ENCODE measurements around the gene UPF1.

UPF1 gene

DNA sequence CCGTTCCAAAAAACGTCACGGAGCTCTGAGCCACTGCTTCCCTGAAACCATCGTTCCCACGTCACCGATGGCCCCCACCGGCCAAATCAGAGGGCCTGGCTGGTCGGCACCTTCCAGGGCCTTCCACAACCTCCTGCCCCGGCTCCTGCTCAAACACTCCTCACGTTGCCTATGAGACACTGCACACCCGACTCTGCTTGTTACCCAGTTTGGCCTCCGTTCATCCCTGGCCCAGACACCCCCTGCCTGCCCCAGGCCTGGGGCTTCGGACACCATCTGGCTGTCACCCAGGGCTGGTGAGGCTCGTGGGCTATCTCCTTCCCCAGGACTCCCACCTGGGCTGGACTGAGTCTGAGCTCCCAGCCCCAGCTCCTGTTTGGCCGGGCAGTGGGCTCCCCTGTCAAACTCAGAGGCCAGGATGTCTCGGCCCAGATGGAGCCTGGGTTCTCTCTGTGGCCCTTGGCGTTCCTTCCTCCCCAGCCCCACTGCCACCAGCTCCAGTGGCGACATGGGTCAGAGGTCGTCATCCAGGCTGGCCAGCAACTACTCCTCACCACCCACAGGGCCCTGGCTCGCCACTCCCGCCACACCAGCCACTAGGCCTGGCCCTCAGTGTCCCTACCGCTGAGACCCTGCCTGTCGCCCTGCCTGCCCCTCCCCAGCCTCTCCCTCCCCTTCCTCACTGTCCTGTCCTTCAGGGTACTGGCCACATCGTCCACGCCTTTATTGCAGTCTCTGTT, 46.5 kb downstream of the UPF1 start:
- no peak for DNase-seq

DNA sequence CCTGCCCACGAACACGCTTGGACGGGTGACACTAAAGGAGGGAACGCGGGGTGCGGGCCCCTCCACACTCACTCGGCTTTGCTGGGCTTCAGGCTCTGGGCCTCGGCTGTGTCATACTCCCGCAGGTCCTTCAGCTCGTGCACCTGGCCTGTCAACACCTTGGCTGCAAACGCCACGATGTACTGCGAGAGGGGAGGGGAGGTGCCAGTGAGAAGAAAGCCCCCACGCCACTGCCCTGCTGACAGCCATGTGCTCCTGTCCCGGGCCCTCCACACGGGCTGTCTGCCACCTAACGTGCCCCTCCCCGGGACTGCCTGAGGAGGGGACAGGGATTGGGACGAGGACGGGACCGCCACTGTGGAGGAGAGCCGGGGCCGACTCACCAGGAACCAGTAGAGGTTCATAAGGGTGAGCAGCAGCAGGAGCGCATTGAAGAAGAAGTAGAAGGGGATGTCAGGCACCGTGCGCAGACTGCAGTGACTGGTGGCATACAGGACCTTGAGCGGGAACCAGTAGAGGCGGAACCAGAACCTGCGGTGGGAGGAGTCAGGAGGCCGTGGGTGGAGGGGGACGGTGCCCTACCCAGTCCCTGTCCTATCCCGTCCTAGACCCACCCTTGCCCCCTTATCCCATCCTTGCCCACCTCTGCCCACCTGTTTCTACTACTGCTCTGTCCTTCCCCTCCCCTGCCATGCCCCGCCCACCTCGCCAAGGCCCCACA, 47.3 kb downstream of the UPF1 start:
- no peak for DNase-seq

DNA sequence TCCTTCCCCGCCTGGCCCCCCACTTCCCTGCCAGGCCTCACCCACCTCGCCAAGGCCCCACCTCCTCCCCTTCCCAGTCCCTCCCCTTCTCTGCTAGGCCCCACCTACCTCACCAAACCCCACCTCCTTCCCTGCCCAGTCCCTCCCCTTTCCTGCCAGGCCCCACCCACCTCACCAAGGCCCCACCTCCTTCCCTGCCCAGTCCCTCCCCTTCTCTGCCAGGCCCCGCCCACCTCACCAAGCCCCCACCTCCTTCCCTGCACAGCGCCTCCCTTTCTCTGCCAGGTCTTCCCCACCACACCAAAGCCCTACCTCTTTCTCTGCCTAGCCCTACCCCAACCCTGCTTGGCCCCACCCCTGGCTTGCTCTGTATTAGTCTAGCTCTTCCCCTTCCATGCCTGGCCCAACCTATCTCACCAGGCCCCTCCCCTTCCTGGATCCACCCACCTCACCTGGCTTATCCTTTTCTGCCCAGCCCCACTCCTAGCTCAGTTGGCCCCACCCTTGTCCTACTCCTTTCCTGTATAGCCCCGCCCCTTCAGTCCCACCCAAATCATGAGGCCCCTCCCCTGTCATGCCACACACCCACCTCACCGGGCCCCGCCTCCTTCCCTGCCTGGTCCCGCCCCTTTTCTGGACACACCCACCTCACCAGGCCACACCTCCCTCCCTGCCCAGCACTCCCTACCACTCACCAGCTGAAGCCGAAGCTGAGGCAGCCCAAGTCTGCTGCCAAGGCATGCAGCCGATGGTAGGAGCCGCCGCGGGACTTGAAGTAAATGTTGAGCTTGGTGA, 48.0 kb downstream of the UPF1 start:
- DNase-seq: peak; percentile 75

DNA sequence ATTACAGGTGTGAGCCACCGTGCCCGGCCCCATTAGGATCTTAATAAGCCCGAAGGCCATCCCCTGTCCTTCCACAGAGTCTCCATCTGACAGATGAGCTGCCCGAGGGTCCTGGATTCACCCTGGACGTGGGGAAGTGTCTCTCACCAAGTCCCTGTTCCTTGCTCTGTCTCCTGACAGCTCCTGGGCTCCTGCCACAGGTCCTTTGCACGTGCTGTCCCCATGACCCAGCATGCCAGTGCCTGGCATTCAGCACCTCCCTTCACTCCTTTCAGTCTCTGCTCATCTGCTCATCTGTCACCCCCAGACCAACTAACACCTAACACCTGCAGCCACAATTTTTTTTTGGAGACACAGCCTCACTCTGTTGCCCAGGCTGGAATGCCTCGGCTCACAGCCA, 49.7 kb downstream of the UPF1 start:
- no peak for DNase-seq

DNA sequence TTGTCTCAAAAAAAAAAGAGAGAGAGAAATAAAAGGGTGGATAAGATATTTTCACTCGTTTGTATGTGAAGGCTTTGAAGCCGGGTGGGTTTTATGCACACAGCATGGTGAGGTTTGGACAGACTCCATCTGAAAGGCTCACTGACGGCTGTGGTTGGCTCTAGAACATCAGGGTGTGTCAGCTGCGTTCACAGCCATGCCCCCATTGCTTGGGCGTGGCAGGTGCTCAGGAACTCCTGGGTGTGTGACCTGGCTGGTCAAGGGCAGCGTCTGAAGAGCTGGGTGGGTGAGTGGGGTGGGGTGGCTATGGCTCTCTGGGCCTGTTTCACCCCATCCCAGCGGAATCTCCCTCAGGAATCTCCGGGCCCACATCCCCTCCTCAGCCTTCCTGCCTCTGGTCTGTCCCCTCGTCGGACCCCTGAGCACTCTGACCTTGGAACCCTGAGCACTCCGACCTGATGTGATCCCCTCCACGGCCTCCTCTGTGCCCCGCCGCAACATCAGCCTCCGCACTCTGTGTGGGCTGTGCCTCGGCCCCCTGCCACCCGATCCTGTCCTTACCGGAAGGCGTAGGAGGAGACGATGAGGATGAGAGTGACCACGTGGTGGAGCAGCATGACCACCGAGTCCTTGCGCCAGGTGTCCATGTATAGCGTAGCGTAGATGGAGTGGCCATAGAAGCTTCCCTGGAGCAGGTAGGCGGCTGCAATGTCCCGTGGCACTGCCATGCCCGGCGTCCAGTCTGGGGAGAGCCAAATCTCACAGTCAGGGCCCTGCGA, 52.0 kb downstream of the UPF1 start:
- DNase-seq: no peak

DNA sequence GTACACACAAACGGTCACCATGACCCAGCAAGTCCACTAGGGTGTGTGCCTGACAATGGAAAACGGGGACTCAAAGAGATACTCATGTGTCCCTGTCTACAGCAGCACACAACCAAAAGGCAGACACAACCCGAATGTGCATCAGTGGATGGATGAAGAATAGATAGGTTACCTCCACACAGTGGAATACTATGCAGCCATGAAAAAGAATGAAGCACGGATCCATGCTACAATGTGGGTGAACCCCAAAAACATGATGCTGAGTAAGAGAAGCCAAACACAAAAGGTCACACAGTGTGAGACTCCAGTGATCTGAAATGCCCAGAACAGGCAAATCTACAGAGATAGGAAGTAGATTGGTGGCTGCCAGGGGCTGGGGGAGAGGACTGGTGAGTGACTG, 55.2 kb downstream of the UPF1 start:
- DNase-seq: no peak

DNA sequence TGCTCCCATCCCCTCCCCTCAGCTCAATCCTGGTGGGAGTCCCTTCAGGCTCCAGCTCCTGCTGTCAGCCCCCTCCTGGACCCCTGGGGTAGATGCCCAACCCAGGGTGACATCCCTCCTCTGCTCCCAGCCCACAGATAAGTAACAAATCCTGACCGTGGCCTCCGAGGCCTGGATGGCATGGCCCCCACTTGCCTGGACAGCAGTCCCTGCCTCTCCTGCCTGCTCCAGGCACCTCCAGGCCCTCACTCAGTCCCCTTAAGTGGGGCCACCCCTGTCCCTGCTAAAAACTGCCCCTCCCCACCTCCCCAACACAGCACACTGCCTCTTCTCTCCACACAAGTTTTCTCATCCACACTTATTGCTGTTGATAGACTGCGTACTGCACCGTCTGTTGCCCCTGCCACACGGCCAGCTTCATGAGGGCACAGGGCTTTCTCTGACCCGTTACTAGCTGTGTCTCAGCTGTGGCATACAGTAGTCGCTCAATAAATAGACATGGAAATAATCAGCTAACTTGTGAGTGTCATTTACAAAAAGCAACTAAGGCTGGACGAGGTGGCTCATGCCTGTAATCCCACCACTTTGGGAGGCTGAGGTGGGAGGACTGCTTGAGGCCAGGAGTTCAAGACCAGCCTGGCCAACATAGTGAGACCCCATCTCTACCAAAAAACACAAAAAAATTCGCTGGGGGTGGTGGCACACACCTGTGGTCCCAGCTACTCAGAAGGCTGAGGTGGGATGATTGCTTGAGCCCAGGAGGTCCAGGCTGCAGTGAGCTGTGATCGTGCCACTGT, 58.4 kb downstream of the UPF1 start:
- DNase-seq: no peak

DNA sequence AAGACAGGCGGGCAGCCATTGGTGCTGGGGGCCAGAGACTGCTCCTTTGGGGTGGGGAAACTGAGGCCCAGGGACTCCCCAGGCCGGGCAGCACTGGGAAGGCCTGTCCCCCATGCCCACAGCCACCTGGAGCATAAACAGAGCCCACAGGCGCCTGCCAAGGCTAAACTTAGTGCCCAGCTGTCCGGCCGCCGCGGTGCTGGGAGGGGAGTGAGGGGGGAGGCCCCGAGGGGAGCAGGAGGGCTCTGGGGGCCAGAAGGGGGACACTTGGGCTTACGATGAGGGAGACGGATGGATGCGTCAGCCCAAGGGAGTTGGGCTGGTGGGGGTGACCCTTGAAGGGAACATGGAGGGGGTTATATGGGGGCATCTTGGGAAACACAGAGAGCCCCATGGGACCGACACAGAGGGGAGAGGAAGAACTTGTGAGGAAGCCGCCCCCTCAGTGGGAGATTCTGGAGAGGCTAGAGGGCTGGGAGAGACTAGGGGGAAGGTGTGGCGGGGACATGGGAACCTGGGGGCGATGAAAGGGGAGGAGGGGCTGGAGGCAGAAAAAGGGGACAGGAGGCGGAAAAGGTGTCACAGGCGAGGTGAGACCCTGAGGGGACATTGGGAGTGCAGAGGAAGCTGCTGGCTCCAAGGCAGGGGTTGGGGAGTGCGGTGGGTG, 62.0 kb downstream of the UPF1 start:
- DNase-seq: no peak

DNA sequence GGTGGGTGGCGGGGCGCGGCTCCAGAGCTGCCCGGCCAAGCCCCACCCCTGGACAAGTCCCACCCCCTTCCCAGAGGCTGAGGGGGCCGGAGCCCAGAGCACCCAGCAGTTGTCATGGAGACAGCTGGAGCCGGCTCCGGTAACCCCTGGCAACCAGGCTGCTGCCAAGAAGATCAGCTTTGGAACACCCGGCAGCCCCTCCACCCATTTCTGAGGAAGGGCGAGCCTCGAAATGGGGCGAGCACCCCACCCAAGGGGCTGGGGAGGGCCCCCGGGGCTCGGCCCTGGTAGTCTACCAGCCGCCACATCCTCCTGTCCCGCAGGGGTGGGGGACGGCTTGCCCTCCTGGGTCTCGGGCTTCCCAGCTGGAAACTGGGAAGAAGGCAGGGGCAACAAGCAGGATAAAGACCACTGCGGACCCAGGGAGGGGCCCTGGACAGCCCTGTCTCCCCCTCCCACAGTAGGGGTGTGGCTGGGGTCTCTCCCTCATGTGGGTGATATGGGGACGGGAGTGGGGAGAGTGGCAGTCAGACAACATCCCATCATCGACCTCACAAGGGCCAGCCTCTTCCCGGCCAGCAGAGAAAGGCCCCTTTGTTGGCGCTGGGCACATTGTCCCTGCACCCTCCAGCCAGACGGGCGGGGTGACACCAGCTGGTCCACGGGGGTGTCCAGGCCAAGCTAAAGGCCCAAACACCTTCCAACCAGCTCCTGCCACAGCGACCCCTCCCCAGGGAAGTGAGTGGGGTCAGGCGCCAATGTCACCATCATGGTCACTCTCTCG, 62.7 kb downstream of the UPF1 start:
- no peak for DNase-seq

DNA sequence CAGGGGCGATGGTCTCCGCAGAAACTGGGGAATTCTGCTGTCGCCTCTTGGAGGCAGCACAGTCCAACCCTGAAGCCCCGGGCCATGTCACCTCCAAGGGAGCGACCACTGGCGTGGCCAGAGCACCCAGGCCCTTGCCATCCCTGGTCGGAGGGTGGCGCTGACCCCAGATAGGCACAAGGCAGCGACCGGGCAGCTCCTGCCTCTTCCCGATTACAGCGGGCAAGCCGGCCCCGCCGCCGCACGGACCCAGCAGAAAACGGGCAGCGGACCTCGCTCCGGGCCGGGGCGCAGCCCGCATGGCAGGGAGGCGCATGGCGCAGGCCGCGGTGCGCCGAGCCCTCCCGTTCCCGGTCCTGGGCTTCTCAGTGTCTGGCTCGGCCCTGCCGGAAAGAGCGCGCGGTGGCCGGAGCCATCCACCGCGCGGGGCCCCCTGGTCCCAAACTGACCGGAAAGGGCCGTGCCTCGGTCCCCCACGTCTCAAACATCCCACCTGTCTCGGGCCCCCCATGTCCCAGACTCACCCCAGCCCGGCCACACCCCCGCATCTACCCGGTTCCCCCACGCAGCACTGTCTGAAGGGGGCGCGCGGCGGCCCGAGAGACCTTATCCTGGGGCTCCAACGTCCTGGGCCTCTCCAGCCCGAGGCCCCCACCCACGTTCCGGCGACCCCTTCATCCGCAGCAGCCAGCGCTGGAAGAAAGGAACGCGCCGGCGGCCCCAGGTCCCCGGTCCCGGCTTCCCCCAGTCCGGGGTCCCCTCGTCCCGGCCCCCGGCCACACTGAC, 63.5 kb downstream of the UPF1 start:
- DNase-seq: no peak

DNA sequence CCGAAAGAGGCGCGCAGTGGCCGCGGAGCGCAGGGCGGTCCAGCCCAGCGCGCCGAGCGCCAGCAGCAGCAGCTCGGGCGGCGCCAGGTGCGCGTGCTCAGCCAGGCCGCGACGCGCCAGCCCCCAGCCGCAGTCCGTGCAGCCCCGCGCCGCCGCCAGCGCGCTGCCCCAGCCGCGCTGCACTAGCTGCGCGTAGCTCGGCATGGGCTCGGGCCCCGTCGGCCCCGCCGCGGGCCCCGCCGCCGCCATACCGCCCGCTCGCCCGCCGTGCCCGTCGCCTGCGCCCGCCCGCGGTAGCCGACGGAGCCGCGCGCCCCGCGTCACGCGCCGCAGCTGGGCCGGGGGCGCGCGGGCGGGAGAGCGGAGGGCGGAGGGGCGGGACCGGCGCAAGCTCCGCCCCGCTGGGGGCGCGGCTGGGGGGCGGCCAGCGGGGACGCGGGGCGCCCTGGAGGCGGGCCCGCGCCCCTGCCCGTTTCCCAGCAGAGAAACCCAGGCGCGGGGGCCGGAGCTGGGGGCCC, 64.1 kb downstream of the UPF1 start, which contains the start of gene CERS1:
TSS of gene CERS1 (minus strand) at position 335 of the 518 bp plus-strand sequence. CDS start at position 249, 86 bp downstream.
- DNase-seq: no peak

DNA sequence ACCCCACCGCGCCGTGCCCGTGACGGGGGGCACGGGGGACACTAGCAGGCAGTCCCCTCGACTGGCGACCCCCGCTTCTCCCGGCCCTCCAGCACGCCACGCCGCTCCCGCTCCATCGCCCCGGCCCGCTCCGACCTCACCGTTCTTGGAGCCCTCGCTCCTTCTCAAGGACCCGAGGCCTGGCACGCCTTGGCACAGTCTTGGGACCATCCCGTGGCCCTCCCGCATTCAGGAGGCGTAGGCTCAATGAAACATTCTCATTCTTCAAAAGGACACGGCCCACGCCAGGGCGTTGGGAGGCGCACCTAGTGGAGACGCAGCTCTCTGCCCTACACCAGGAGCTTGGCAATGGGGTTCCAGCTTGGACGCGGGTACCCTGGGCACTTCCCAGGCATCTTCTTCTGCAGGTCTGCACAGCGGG, 64.7 kb downstream of the UPF1 start:
- DNase-seq: no peak

DNA sequence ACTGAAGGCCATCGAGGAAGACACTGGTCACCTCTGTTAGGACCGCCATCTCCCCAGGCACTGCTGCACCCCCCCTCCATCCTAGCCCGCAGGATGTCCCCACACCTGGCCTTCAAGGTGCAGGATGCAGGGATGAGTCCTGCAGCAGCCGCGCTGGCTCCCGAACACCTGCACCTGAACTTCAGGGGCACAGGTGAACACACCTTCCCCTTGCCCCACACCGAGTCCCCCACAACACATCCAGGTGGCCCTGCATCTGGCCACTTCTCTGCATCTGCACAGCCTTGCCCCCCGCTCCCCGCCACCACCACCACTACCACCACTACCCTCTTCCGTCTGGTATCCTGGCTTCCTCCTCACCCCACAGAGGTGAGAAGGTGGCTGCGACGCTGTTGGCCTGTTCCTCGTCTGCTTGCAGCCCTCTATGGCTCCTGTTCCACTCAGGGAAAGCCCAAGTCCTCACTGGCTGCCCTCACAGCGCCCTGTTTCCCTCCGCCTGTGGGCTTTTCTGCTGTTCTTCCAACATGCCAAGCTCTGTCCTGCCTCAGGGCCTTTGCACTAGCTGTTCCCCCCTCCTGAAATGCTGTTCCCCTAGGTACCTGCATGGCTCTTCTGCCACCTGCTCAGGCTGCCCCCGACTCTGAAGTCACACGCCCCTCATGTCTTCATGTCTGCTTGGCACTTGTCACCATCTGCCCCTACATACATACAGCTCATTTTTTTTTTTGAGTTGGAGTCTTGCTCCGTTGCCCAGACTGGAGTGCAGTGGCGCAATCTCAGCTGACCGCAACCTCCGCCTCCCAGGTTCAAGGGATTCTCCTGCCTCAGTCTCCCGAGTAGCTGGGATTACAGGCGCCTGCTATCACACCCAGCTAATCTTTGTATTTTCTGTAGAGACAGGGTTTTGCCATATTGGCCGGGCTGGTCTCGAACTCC, 65.6 kb downstream of the UPF1 start:
- DNase-seq: no peak

DNA sequence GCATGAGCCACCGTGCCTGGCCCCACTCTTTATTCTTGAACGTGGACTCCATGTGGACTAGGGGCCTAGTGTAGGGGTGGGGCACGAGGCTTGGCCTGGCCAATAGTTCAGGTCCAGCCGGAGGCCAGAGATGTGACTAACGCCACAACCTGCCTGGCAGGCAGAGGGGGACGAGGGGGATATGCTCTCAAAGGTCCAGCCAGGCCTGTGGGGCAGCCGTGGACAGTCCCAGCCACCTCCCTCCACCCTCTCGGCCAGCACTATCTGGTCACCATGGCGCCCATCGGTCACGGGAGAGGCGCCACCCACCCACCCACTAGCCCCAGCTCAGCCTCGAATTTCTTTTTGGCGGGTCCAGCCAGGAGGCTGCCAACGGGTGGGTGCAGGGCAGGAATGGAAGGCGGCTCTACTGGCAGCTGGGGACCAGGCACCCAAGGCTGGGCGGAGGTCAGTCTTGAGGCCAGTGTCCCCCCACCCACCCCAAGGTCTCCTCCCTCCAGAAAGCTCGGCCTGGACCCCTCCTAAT, 66.4 kb downstream of the UPF1 start:
- no peak for DNase-seq

DNA sequence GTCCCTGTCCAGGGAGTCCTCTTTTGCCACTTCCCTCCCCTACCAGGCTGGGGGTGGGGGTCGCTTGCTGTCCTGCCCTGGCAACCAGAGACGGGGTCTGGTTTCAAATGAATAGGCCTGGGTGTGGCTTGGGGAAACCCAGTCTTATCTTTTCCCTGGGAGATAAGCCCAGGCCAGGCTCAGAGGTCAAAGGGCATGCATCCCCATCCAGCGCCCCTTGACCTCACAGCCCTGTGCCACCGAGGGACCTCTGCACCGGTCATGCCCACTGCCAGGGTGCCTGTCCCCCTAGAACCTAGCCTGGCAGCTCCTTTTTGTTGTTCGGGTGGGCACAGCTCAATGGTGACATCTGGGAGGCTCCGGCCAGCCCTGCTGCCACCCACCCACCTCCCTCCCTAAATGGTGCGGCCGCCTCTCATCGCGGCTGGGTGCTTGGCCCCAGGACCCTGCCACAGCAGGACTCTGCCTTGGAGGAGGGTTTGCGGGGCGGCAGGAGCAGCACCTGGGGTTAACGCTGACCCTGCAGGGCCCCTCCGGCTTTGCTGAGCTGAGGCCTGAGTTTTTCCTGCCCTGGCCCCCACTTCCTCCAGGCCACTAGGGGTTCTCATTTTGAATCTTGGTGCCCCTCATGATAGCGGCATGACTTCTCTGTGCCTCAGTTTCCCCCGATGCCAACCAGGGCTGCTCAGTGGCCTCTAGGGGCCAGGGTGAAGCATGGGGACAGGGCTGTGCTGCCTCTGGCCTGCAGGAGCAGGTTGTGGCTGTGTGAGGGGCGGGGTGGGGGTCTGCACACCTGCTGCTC, 67.0 kb downstream of the UPF1 start:
- no peak for DNase-seq

DNA sequence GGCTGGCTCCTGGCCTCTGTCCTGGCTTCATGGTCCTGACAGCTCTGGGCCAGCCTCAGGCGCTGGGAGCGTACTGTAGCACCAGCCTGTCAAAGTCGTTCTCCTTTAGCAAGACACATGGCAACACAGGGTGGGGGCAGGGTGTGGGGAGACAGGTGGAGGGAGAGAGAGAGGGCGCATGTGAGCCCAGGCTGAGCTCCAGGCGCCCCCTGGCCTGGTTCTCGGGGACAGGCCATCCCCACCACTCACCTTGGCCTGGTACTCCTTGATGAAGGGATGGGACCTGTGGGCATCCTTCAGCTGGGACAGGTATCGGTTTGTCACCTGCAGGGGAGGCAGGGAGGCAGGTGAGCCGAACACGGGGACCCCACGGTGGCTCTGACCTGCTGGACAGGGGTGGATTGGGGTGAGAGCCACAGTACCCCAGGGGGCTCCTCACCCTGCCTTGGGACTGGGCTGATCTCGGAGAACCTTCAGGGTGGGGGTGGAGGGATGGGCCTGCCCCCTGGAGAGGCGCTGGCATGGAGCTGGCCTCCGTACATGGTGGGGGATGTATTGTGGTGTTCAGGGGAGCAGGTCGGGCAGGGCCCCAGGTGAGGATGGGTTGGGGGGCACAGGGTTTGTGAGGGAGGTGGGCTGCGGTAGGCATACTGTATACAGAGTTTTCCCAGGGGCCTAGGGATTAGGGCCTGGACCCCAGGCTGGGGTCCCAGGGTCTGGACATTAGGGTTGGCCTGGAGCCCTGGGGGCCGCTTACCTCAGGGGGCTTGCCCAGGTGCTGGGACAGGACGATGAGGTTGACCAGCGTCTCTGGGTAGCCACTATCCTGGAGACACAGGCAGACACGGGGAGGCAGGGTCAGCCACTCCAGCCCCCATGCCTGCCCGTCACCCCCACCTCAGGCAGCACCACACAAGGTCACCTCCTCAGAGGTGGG, 68.1 kb downstream of the UPF1 start:
- no peak for DNase-seq

Data from NCI-H2029 treated with DMSO at 0.1 percent for 48 hours (cell line).